HEK293 (cell line): ENCODE data around the gene EXOSC5.

ENCODE experiments used
- SALL2 ChIP-seq: fragments of 450-650 bp; formaldehyde crosslinking; IDR thresholded peaks from 2 replicates; pipeline ENCODE4 v1.5.0; 2017; ENCODE audit warnings: missing biosample characterization, mild to moderate bottlenecking, missing genetic modification characterization, borderline replicate concordance
- ZBTB7A ChIP-seq: fragments of 450-650 bp; formaldehyde crosslinking; IDR thresholded peaks from 2 replicates; pipeline ENCODE4 v1.5.1; 2016; ENCODE audit warnings: low read depth, missing biosample characterization, missing genetic modification characterization
- ZNF121 ChIP-seq: fragments of 450-650 bp; formaldehyde crosslinking; IDR thresholded peaks from 2 replicates; pipeline ENCODE4 v1.5.1; 2016; ENCODE audit warnings: missing biosample characterization, missing genetic modification characterization
- ZNF202 ChIP-seq: fragments of 450-650 bp; formaldehyde crosslinking; IDR thresholded peaks from 2 replicates; pipeline ENCODE4 v1.5.1; 2016; ENCODE audit warnings: missing biosample characterization, missing genetic modification characterization, borderline replicate concordance
- ZNF530 ChIP-seq: fragments of 450-650 bp; formaldehyde crosslinking; IDR thresholded peaks from 2 replicates; pipeline ENCODE4 v1.5.1; 2016; ENCODE audit warnings: low read depth, missing biosample characterization, missing genetic modification characterization
- ZXDB ChIP-seq: fragments of 450-650 bp; formaldehyde crosslinking; IDR thresholded peaks from 2 replicates; pipeline ENCODE4 v1.5.1; 2016; ENCODE audit warnings: missing biosample characterization, missing genetic modification characterization
- TF ChIP-seq, protein P1 (sequence below): fragments of 450-650 bp; formaldehyde crosslinking; IDR thresholded peaks from 2 replicates; pipeline ENCODE4 v1.5.1; 2016; ENCODE audit warnings: missing biosample characterization, missing genetic modification characterization
- TF ChIP-seq, protein P2 (sequence below): fragments of 450-650 bp; formaldehyde crosslinking; IDR thresholded peaks from 2 replicates; pipeline ENCODE4 v1.5.1; 2016; ENCODE audit warnings: missing biosample characterization, missing genetic modification characterization
- TF ChIP-seq, protein P3 (sequence below): fragments of 450-650 bp; formaldehyde crosslinking; IDR thresholded peaks from 2 replicates; pipeline ENCODE4 v1.5.1; 2016; ENCODE audit warnings: missing biosample characterization, missing genetic modification characterization
- TF ChIP-seq, protein P4 (sequence below): fragments of 450-650 bp; formaldehyde crosslinking; IDR thresholded peaks from 2 replicates; pipeline ENCODE4 v1.5.1; 2016; ENCODE audit warnings: missing biosample characterization, missing genetic modification characterization
- TF ChIP-seq, protein P5 (sequence below): fragments of 450-650 bp; formaldehyde crosslinking; IDR thresholded peaks from 2 replicates; pipeline ENCODE4 v1.5.1; 2016; ENCODE audit warnings: missing biosample characterization, missing genetic modification characterization, low read depth

DNA sequence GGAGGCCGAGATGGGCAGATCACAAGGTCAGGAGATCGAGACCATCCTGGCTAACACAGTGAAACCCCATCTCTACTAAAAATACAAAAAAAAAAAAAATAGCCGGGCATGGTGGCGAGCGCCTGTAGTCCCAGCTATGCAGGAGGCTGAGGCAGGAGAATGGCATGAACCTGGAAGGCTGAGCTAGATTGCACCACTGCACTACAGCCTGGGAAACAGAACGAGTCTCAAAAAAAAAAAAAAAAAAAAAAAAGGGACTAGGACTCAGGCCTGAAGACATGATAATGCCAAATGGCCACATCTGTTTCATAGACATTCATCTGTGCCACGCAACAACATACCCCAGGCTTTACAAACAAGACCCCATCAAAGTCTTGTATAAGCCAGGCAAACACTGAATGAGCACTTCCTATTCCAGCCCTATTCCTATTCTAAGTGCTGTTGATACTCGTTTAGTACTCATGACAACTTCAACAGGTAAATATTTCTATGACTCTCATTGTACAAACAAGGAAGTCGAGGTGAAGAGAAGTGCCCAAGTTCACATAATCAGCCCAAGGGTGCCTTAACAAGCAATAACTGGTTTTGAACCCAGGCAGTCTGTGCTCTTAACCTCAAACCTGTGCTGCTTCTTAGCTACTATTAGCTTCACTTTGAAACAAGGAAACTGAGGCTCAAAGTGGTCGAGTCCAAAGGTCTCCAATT, 34.9 kb downstream of the EXOSC5 start:
- TF ChIP-seq, protein P1, sequence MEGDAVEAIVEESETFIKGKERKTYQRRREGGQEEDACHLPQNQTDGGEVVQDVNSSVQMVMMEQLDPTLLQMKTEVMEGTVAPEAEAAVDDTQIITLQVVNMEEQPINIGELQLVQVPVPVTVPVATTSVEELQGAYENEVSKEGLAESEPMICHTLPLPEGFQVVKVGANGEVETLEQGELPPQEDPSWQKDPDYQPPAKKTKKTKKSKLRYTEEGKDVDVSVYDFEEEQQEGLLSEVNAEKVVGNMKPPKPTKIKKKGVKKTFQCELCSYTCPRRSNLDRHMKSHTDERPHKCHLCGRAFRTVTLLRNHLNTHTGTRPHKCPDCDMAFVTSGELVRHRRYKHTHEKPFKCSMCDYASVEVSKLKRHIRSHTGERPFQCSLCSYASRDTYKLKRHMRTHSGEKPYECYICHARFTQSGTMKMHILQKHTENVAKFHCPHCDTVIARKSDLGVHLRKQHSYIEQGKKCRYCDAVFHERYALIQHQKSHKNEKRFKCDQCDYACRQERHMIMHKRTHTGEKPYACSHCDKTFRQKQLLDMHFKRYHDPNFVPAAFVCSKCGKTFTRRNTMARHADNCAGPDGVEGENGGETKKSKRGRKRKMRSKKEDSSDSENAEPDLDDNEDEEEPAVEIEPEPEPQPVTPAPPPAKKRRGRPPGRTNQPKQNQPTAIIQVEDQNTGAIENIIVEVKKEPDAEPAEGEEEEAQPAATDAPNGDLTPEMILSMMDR (tag by site-specific recombination), result no peak
- TF ChIP-seq, protein P2, sequence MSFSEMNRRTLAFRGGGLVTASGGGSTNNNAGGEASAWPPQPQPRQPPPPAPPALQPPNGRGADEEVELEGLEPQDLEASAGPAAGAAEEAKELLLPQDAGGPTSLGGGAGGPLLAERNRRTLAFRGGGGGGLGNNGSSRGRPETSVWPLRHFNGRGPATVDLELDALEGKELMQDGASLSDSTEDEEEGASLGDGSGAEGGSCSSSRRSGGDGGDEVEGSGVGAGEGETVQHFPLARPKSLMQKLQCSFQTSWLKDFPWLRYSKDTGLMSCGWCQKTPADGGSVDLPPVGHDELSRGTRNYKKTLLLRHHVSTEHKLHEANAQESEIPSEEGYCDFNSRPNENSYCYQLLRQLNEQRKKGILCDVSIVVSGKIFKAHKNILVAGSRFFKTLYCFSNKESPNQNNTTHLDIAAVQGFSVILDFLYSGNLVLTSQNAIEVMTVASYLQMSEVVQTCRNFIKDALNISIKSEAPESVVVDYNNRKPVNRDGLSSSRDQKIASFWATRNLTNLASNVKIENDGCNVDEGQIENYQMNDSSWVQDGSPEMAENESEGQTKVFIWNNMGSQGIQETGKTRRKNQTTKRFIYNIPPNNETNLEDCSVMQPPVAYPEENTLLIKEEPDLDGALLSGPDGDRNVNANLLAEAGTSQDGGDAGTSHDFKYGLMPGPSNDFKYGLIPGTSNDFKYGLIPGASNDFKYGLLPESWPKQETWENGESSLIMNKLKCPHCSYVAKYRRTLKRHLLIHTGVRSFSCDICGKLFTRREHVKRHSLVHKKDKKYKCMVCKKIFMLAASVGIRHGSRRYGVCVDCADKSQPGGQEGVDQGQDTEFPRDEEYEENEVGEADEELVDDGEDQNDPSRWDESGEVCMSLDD (tag by site-specific recombination), result no peak
- TF ChIP-seq ZNF202 (tag by site-specific recombination) (no peak), ZNF530 (tag by site-specific recombination) (no peak), ZBTB7A (tag by site-specific recombination) (no peak), SALL2 (tag by site-specific recombination) (no peak), ZNF121 (tag by site-specific recombination) (no peak), ZXDB (tag by site-specific recombination) (no peak)
- TF ChIP-seq, protein P3, sequence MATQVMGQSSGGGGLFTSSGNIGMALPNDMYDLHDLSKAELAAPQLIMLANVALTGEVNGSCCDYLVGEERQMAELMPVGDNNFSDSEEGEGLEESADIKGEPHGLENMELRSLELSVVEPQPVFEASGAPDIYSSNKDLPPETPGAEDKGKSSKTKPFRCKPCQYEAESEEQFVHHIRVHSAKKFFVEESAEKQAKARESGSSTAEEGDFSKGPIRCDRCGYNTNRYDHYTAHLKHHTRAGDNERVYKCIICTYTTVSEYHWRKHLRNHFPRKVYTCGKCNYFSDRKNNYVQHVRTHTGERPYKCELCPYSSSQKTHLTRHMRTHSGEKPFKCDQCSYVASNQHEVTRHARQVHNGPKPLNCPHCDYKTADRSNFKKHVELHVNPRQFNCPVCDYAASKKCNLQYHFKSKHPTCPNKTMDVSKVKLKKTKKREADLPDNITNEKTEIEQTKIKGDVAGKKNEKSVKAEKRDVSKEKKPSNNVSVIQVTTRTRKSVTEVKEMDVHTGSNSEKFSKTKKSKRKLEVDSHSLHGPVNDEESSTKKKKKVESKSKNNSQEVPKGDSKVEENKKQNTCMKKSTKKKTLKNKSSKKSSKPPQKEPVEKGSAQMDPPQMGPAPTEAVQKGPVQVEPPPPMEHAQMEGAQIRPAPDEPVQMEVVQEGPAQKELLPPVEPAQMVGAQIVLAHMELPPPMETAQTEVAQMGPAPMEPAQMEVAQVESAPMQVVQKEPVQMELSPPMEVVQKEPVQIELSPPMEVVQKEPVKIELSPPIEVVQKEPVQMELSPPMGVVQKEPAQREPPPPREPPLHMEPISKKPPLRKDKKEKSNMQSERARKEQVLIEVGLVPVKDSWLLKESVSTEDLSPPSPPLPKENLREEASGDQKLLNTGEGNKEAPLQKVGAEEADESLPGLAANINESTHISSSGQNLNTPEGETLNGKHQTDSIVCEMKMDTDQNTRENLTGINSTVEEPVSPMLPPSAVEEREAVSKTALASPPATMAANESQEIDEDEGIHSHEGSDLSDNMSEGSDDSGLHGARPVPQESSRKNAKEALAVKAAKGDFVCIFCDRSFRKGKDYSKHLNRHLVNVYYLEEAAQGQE, result no peak
- TF ChIP-seq, protein P4, sequence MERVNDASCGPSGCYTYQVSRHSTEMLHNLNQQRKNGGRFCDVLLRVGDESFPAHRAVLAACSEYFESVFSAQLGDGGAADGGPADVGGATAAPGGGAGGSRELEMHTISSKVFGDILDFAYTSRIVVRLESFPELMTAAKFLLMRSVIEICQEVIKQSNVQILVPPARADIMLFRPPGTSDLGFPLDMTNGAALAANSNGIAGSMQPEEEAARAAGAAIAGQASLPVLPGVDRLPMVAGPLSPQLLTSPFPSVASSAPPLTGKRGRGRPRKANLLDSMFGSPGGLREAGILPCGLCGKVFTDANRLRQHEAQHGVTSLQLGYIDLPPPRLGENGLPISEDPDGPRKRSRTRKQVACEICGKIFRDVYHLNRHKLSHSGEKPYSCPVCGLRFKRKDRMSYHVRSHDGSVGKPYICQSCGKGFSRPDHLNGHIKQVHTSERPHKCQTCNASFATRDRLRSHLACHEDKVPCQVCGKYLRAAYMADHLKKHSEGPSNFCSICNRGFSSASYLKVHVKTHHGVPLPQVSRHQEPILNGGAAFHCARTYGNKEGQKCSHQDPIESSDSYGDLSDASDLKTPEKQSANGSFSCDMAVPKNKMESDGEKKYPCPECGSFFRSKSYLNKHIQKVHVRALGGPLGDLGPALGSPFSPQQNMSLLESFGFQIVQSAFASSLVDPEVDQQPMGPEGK (tag by site-specific recombination), result no peak
- TF ChIP-seq, protein P5, sequence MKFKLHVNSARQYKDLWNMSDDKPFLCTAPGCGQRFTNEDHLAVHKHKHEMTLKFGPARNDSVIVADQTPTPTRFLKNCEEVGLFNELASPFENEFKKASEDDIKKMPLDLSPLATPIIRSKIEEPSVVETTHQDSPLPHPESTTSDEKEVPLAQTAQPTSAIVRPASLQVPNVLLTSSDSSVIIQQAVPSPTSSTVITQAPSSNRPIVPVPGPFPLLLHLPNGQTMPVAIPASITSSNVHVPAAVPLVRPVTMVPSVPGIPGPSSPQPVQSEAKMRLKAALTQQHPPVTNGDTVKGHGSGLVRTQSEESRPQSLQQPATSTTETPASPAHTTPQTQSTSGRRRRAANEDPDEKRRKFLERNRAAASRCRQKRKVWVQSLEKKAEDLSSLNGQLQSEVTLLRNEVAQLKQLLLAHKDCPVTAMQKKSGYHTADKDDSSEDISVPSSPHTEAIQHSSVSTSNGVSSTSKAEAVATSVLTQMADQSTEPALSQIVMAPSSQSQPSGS, result no peak
